GM12872 (cell line): Measurements from ENCODE around the gene TPT1.

Experiments used
- TF ChIP-seq, protein P1 (sequence below): IDR thresholded peaks from 3 replicates; pipeline ENCODE4 v1.5.1; 2011; ENCODE audit warnings: low read depth, mild to moderate bottlenecking, low read length, moderate library complexity; ENCODE audit not compliant: insufficient read depth

The TPT1 gene

DNA sequence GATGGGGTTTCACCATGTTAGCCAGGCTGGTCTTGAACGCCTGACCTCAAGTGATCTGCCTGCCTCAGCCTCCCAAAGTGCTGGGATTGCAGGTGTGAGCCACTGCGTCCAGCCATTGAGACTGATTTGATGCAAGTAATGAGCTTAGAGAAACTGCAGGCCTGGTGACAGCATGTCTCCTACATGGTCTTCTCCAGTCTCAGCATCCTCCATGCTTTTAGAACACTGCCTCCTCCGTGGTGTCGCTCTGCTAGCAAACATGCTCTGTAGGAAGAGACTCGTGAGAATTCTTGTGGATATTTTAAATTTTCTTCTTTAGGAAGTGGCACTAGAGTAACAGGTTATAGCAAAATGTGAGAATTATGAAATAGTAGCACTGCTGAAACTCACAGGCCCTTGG is 37.1 kb downstream of the TPT1 start:
- TF ChIP-seq, protein P1, sequence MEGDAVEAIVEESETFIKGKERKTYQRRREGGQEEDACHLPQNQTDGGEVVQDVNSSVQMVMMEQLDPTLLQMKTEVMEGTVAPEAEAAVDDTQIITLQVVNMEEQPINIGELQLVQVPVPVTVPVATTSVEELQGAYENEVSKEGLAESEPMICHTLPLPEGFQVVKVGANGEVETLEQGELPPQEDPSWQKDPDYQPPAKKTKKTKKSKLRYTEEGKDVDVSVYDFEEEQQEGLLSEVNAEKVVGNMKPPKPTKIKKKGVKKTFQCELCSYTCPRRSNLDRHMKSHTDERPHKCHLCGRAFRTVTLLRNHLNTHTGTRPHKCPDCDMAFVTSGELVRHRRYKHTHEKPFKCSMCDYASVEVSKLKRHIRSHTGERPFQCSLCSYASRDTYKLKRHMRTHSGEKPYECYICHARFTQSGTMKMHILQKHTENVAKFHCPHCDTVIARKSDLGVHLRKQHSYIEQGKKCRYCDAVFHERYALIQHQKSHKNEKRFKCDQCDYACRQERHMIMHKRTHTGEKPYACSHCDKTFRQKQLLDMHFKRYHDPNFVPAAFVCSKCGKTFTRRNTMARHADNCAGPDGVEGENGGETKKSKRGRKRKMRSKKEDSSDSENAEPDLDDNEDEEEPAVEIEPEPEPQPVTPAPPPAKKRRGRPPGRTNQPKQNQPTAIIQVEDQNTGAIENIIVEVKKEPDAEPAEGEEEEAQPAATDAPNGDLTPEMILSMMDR, result no peak

DNA sequence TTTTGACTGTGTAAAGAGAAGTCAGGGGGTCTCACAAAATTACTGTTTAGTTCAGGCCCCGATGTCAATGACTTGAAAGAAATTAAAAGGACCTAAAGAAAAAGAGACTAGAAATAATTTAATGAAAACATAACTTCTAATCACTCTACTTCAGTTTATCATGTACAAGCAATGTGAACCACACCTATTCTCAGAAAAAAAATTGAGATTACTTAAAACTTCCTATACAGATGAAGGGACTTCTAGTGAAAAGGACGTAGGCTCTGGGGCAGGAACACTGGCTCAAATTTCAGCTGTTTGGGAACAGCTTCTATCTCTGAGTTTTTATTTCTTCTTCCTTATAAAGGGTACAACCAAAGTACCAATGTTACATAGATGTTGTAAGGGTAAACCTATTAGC is 38.0 kb downstream of the TPT1 start:
- TF ChIP-seq, protein P1, result no peak

DNA sequence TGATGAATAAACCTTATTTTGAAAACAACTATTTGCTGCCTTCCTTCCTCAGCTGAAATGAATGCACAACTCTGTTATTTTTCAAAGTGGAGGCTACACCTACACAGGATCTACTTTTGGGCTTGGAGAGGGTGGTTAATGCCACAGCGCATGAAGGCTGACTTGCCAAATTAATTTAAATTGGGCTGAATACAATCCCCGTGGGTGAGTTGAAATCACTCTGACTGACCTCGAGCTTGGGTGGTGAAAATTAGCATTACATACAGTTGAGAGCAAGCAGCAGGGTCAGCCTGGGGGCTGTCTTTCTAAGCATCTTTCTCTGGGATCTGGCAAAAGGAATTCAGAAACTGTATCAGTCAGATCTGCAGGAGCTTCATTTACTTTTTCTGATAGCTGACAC is 38.5 kb downstream of the TPT1 start:
- TF ChIP-seq, protein P1, result no peak

DNA sequence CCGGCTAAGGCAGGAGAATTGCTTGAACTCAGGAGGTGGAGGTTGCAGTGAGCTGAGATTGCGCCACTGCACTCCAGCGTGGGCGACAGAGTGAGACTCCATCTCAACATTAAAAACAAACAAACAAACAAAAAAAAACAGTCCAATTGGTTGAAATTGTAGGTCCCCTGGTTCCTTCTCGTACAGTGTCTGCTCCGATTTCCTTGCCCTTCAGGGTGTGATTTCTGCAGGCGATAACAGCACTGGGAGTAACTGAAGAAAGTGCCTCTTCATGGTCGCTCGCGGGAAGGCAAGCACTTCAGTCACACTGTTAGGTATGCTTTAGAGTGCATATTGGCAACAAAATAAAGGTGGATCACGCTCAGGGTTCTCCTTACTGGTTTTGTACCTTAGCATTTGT is 39.7 kb downstream of the TPT1 start:
- TF ChIP-seq, protein P1, result no peak

DNA sequence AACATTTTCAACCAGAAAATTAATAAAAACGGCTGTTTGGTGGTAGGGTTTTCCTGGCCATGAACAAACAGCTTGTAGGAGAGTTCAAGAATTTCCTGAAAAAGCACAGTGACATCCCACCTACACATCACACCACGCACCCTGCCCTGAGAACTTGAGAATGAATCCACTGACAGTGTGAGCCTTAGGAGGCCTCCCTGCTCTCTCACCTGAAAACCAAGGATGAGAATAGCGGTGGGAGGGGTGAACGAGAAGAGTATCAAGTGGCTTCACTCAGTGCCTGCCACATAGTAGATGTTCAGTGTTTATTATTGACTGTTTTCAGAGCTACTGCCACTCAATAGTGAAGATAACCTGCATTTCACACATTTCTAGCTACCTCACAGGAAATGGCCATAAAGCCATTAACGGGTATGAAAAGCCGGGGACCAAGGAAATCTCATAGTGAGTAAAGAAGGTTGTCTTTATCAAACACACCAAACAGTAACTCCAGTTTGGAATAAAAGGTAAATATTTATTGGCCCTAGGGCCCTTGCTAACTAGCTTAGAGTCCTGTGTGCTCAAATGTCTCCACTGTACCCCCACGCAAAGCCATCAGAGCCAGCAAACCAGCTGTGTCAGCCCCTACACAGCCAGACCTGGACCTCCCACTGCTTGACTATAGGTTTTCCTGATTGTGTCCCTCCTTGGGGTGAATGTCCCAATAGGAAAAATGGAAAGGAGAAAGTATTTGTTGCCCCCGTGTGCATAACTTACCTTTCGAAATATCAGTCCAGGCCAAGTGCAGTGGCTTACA is 40.6 kb downstream of the TPT1 start:
- TF ChIP-seq, protein P1, result no peak

DNA sequence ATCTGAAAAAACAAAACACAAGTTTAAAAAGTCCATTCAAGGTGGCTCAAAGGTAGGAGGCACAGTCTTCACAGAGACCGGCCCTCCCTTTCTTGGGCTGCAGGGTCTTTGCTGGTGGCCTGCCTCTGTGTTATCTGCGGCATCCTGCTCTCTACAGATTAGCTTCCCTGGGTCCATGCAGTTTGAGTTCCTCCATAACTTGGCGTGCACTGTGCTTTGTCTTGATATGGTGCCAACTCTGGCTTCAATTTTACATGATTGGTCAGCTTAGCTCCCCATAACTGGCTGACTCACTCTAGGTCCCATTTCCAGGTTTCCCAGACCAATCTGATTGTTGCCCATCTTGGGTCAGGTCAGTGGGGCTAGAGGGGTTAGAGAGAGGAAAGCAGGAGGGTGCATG is 41.8 kb downstream of the TPT1 start:
- TF ChIP-seq, protein P1, result no peak

DNA sequence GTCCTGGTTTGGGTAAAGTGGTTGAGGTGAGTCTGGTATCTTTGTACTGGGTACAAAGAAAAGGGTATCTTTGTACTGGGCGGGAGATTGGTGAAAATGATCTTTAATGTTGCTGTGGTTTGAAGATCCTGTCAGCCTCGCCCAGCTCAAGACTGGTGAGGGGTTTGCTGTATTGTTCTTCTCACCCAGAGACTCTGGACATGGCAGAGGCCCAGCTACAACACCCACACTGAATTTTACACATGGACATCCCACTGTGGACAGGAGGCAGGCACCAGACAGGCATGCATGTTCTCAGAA is 42.8 kb downstream of the TPT1 start:
- TF ChIP-seq, protein P1, result no peak
